ENCODE data around the gene MROH9. TPM values are rescaled to one million over a fixed set of nuclear protein-coding genes. Genes with fewer than 3 reads are reported as not detected.

MROH9 gene
- polyA plus RNA-seq, 3 donors = not detected

DNA sequence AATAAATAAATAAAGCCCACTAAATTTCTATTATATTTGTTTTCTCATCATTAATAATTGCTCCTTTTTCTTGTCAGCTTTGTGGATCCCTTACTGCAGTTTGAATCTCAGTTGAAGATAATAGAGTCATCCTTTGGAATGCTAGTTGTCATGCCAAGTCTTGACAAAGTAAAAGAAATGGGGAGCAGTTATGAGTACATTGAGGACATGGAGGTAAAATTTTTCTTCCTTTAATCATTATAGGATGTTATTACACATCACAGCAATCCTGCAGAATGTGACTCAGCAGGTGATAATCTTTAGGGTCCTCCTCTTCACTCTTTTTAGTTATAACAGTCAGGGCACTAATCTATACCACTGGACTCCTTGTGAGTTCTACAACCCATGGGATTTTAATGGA is 24.1 kb downstream of the MROH9 start:
- Histone ChIP-seq H2AFZ (ENCODE audit: insufficient read depth, low read depth, low read length, poor library complexity, severe bottlenecking) (no peak overlapping the region), H3K9me3 (replicated peaks in 1 of 2; ENCODE audit: control insufficient read depth in 1 of 2, insufficient read depth in 1 of 2, low read length in 2 of 2) (no peaks in the 10 kb centered on the region), H3K4me1 (ENCODE audit: control insufficient read depth in 1 of 2, insufficient read depth in 2 of 2, low read length in 2 of 2) (no peaks in the 10 kb centered on the region), H3K36me3 (replicated peaks in 1 of 2; ENCODE audit: control insufficient read depth in 1 of 2, insufficient read depth in 2 of 2, low read length in 2 of 2) (no peaks in the 10 kb centered on the region), H4K20me1 (ENCODE audit: insufficient read depth, low read length) (no peaks in the 10 kb centered on the region), H3K4me3 (replicated peaks in 1 of 3; ENCODE audit: low read depth in 2 of 3, low read length in 3 of 3) (no peak overlapping the region), H3K27ac (ENCODE audit: low read depth in 1 of 2, low read length in 2 of 2) (no peak overlapping the region), H3K9ac (ENCODE audit: insufficient read depth, low read length, poor library complexity, severe bottlenecking) (no peak overlapping the region), H3K27me3 (ENCODE audit: control insufficient read depth in 2 of 2, insufficient read depth in 2 of 2, low read length in 2 of 2) (no peaks in the 10 kb centered on the region), H3K4me2 (replicated peaks; ENCODE audit: extremely low read depth, low read length, poor library complexity, severe bottlenecking) (no peak overlapping the region), H3K79me2 (ENCODE audit: insufficient read depth, low read length) (no peaks in the 10 kb centered on the region)
- Mint-ChIP-seq H3K36me3 (no peaks in the 10 kb centered on the region), H3K27me3 (ENCODE audit: low read depth in 3 of 3) (peaks cover 0 to 3% (median 3%) of the 10 kb centered on the region in 3 donors), H3K4me3 (no peak overlapping the region), H3K9me3 (no peaks in the 10 kb centered on the region), H3K4me1 (no peaks in the 10 kb centered on the region), H3K27ac (no peak overlapping the region)
- DNase-seq = no peak
- intact Hi-C loops (cut with micrococcal nuclease) = no loop called here
- TF ChIP-seq, protein P1, sequence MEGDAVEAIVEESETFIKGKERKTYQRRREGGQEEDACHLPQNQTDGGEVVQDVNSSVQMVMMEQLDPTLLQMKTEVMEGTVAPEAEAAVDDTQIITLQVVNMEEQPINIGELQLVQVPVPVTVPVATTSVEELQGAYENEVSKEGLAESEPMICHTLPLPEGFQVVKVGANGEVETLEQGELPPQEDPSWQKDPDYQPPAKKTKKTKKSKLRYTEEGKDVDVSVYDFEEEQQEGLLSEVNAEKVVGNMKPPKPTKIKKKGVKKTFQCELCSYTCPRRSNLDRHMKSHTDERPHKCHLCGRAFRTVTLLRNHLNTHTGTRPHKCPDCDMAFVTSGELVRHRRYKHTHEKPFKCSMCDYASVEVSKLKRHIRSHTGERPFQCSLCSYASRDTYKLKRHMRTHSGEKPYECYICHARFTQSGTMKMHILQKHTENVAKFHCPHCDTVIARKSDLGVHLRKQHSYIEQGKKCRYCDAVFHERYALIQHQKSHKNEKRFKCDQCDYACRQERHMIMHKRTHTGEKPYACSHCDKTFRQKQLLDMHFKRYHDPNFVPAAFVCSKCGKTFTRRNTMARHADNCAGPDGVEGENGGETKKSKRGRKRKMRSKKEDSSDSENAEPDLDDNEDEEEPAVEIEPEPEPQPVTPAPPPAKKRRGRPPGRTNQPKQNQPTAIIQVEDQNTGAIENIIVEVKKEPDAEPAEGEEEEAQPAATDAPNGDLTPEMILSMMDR (IDR thresholded peaks at IDR 0.05) = no peak

DNA sequence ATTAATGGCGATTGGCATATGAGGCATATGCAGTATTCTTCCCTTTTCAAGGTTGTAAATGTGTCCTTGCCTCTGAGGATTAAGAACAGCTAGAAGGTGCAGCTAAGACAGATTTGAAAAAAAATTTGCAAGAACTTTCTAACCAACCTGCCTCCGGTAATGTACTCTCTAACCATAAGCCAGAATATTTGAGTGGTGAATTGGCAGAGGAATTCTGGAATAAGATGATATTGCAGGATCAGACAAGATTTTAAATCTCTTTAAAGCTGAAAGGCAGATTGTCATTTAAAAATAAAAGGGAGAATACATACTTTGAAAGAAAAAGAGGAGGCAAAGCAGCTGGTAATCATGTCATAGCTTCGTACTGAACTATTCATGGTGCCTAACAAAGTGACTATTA is 29.2 kb downstream of the MROH9 start:
- Histone ChIP-seq H3K9me3 (replicated peaks in 1 of 2; ENCODE audit: control insufficient read depth in 1 of 2, insufficient read depth in 1 of 2, low read length in 2 of 2) (no peaks in the 10 kb centered on the region), H3K79me2 (ENCODE audit: insufficient read depth, low read length) (no peaks in the 10 kb centered on the region)
- intact Hi-C loops (cut with micrococcal nuclease) = no loop called here

More for the DNA sequence above, 29.2 kb downstream of the MROH9 start:
- no peak overlapping the region for H3K27ac Mint-ChIP-seq
- Histone ChIP-seq H4K20me1 (ENCODE audit: insufficient read depth, low read length) (no peaks in the 10 kb centered on the region), H3K4me1 (ENCODE audit: control insufficient read depth in 1 of 2, insufficient read depth in 2 of 2, low read length in 2 of 2) (no peaks in the 10 kb centered on the region), H3K9ac (ENCODE audit: insufficient read depth, low read length, poor library complexity, severe bottlenecking) (no peak overlapping the region), H3K27ac (ENCODE audit: low read depth in 1 of 2, low read length in 2 of 2) (no peak overlapping the region), H3K4me2 (replicated peaks; ENCODE audit: extremely low read depth, low read length, poor library complexity, severe bottlenecking) (no peak overlapping the region), H2AFZ (ENCODE audit: insufficient read depth, low read depth, low read length, poor library complexity, severe bottlenecking) (no peak overlapping the region), H3K36me3 (replicated peaks in 1 of 2; ENCODE audit: control insufficient read depth in 1 of 2, insufficient read depth in 2 of 2, low read length in 2 of 2) (no peaks in the 10 kb centered on the region), H3K4me3 (replicated peaks in 1 of 3; ENCODE audit: low read depth in 2 of 3, low read length in 3 of 3) (no peak overlapping the region), H3K27me3 (ENCODE audit: control insufficient read depth in 2 of 2, insufficient read depth in 2 of 2, low read length in 2 of 2) (no peaks in the 10 kb centered on the region)
- no peak overlapping the region for H3K4me3 Mint-ChIP-seq
- WGBS (ENCODE audit: insufficient coverage) = no CpG with 5 or more reads among the region's 3 CpGs
- no peaks in the 10 kb centered on the region for H3K4me1 Mint-ChIP-seq
- TF ChIP-seq, protein P1 (IDR thresholded peaks at IDR 0.05) = no peak
- DNase-seq = no peak
- H3K27me3 Mint-ChIP-seq (ENCODE audit: low read depth in 3 of 3) = peaks cover 0 to 2% (median 0%) of the 10 kb centered on the region in 3 donors
- no peaks in the 10 kb centered on the region for H3K36me3 Mint-ChIP-seq
- no peaks in the 10 kb centered on the region for H3K9me3 Mint-ChIP-seq
